ENCODE results near the gene LIAS.
"Not testable (repeated sequence)": the region's sequence is repeated elsewhere in the genome, so short reads cannot be mapped to it uniquely, and the experiment has no call there.

LIAS gene

GRCh38 chr4:39495446-39496213 is 36.8 kb downstream of the LIAS start:
- no peak for DNase-seq (ENCODE audit: extremely low read depth in 1 of 2, low read depth in 1 of 2)

GRCh38 chr4:39497909-39498726 is 39.3 kb downstream of the LIAS start:
- DNase-seq (ENCODE audit: extremely low read depth in 1 of 2, low read depth in 1 of 2), result no peak

- no peak for DNase-seq (ENCODE audit: extremely low read depth in 1 of 2, low read depth in 1 of 2)
Observed at GRCh38 chr4:39498727-39499020, 39.8 kb downstream of the LIAS start.

- no peak for DNase-seq (ENCODE audit: extremely low read depth in 1 of 2, low read depth in 1 of 2)
Observed at GRCh38 chr4:39502019-39502663, 43.3 kb downstream of the LIAS start.

GRCh38 chr4:39502664-39503035 is 43.8 kb downstream of the LIAS start:
- DNase-seq (ENCODE audit: extremely low read depth in 1 of 2, low read depth in 1 of 2), result not testable (repeated sequence)

GRCh38 chr4:39504538-39504937 is 45.7 kb downstream of the LIAS start:
- no peak for DNase-seq (ENCODE audit: extremely low read depth in 1 of 2, low read depth in 1 of 2)

GRCh38 chr4:39505581-39505980 is 46.7 kb downstream of the LIAS start:
- DNase-seq (ENCODE audit: extremely low read depth in 1 of 2, low read depth in 1 of 2), result no peak

- no peak for DNase-seq (ENCODE audit: extremely low read depth in 1 of 2, low read depth in 1 of 2)
Observed at GRCh38 chr4:39510348-39510929, 51.6 kb downstream of the LIAS start.

- DNase-seq (ENCODE audit: extremely low read depth in 1 of 2, low read depth in 1 of 2), result not testable (repeated sequence)
Observed at GRCh38 chr4:39514266-39514665, 55.4 kb downstream of the LIAS start.

- no peak for DNase-seq (ENCODE audit: extremely low read depth in 1 of 2, low read depth in 1 of 2)
Observed at GRCh38 chr4:39514888-39515401, 56.1 kb downstream of the LIAS start.

- not testable (repeated sequence) for DNase-seq (ENCODE audit: extremely low read depth in 1 of 2, low read depth in 1 of 2)
Observed at GRCh38 chr4:39515669-39516401, 57.0 kb downstream of the LIAS start.

- no peak for DNase-seq (ENCODE audit: extremely low read depth in 1 of 2, low read depth in 1 of 2)
Observed at GRCh38 chr4:39516407-39516966, 57.6 kb downstream of the LIAS start.

- DNase-seq (ENCODE audit: extremely low read depth in 1 of 2, low read depth in 1 of 2), result no peak
Observed at GRCh38 chr4:39518484-39518883, 59.6 kb downstream of the LIAS start.

- no peak for DNase-seq (ENCODE audit: extremely low read depth in 1 of 2, low read depth in 1 of 2)
Observed at GRCh38 chr4:39521253-39521919, 62.5 kb downstream of the LIAS start.

GRCh38 chr4:39522068-39522467 is 63.2 kb downstream of the LIAS start:
- DNase-seq (ENCODE audit: extremely low read depth in 1 of 2, low read depth in 1 of 2), result no peak

GRCh38 chr4:39524161-39524957 is 65.5 kb downstream of the LIAS start:
- no peak for DNase-seq (ENCODE audit: extremely low read depth in 1 of 2, low read depth in 1 of 2)

- DNase-seq (ENCODE audit: extremely low read depth in 1 of 2, low read depth in 1 of 2), result no peak
Observed at GRCh38 chr4:39525822-39526690, 67.2 kb downstream of the LIAS start.

- no peak for DNase-seq (ENCODE audit: extremely low read depth in 1 of 2, low read depth in 1 of 2)
Observed at GRCh38 chr4:39526765-39527295, 68.0 kb downstream of the LIAS start.
